Mesothelial cell of epicardium (in vitro differentiated cells): Measurements from ENCODE around the gene ADGRD1. TPM values are rescaled to one million over a fixed set of nuclear protein-coding genes. Genes with fewer than 3 reads are reported as not detected.

ENCODE experiments used
- DNase-seq, 2 experiments: peaks; one replicate each; pipeline ENCODE4 v3.0.0; 2021; ENCODE audit warnings: low spot score in 2 of 2; ENCODE audit not compliant: unreplicated experiment in 2 of 2
- H3K27ac Mint-ChIP-seq: 2 replicates; pipeline ENCODE4 v1.8.0; 2021; ENCODE audit warnings: mixed read lengths
- H3K27me3 Mint-ChIP-seq: 2 replicates; pipeline ENCODE4 v1.8.0; 2021; ENCODE audit warnings: low read depth, mixed read lengths
- H3K36me3 Mint-ChIP-seq: 2 replicates; pipeline ENCODE4 v1.8.0; 2021; ENCODE audit warnings: mixed read lengths
- H3K4me1 Mint-ChIP-seq: 2 replicates; pipeline ENCODE4 v1.8.0; 2021; ENCODE audit warnings: mixed read lengths
- H3K4me3 Mint-ChIP-seq: 2 replicates; pipeline ENCODE4 v1.8.0; 2021; ENCODE audit warnings: mild to moderate bottlenecking, moderate library complexity, mixed read lengths
- H3K9me3 Mint-ChIP-seq: 2 replicates; pipeline ENCODE4 v1.8.0; 2021; ENCODE audit warnings: mixed read lengths
- total RNA-seq: library from RNA; stranded (reverse); gene quantifications from 3 replicates; pipeline ENCODE4 v1.2.1, GENCODE V29; 2021
- TF ChIP-seq, protein P1 (sequence below): fragments of 200-600 bp; sonication (generic); IDR thresholded peaks from one replicate; pipeline ENCODE4 v1.5.0; 2021; ENCODE audit warnings: antibody characterized with exemption; ENCODE audit not compliant: unreplicated experiment

ADGRD1 gene
- total RNA-seq, 1 donor from 2014 or later: 7.2 TPM

DNA sequence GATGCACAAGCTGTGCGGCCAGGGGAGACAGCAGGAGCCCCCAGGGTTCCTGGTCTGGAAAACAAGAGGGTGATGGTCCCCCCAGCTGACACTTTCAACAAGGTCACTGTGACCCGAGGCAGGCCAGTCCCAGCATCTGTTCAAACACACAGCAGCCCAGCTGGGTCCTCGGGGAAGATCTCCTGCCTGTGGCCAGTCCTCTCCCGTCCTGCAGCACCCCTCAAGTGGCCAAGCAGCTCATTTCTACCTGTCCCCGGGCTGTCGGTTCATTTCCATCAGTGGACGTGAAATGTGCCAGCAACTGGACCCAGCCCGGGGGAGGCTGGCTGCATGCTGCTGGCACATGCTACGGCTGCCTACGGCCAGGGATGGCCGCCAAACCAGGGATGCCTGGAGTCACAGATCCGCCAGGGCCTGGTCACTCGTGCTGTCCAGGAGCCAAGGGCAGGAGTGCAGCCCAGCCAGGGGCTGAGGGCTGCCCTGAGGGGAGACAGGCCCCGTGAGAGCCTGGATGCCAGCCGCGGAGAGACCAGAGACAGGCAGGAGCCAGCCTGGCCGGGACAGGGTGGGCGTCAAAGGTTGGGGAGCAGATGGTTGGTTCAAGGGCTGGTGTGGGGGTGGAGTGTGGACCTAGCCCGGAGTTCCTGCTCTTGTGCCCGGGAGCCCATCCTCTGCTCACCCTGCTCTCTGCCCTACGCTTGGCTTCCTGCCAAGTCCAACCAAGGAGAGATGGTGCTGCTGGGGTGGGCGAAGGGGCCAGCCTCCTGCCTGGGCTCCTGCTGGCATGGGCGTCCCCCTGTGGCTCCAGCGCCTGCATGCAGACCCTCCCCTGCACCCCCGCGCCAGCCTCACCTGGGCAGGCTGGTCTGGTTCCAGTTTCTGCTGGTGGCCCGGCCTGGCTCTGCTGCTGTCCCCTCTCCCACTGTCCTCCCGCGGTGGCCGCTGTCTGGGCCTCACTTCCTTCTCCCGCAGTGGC lies 143.8 kb downstream of the ADGRD1 start:
- H3K27ac Mint-ChIP-seq: no peak overlapping the region
- H3K36me3 Mint-ChIP-seq: no peaks in the 10 kb centered on the region
- no peak overlapping the region for H3K4me3 Mint-ChIP-seq
- no peaks in the 10 kb centered on the region for H3K9me3 Mint-ChIP-seq
- H3K27me3 Mint-ChIP-seq: peaks cover 4% of the 10 kb centered on the region
- TF ChIP-seq, protein P1, sequence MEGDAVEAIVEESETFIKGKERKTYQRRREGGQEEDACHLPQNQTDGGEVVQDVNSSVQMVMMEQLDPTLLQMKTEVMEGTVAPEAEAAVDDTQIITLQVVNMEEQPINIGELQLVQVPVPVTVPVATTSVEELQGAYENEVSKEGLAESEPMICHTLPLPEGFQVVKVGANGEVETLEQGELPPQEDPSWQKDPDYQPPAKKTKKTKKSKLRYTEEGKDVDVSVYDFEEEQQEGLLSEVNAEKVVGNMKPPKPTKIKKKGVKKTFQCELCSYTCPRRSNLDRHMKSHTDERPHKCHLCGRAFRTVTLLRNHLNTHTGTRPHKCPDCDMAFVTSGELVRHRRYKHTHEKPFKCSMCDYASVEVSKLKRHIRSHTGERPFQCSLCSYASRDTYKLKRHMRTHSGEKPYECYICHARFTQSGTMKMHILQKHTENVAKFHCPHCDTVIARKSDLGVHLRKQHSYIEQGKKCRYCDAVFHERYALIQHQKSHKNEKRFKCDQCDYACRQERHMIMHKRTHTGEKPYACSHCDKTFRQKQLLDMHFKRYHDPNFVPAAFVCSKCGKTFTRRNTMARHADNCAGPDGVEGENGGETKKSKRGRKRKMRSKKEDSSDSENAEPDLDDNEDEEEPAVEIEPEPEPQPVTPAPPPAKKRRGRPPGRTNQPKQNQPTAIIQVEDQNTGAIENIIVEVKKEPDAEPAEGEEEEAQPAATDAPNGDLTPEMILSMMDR: no peak
- no peaks in the 10 kb centered on the region for H3K4me1 Mint-ChIP-seq
- peak in 1 of 2 experiments; percentile 15 for DNase-seq

DNA sequence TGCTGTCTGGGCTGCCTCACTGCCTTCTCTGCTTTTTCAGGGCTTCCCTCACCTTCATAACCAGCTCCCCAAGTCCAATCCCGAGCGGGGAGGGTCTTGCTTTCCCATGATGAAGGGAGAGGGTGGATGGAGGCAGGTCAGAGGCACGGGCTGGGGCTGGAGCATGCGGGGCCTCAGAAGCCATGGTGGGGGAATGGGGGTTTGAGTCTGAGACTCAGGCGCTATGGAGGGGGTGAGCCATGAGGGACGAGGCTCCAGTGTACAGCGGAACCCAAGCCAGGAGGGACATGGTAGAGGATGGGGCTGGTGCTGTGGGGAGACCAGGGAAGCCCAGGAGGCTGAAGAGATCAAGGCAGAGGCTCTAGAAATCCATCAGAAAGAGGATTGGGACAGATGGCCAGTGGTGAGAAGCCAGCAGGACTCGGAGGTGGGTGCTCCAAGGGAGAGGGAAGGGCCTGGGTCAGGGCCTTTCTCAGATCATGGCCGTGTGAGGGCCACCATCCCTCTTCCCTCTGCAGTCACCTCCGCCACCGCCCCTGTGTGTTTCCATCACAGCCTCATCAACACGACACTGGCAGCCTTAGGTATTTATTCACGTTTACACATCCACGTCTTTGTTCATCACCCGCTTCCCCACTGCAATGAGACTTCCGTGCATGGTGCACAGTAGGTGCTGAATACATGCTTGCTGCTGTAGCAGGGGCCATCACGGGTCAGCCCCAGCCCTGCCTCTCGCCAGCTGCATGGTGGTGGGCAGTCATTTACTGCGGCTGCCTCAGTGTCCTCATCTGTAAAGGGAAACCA lies 144.7 kb downstream of the ADGRD1 start:
- H3K4me1 Mint-ChIP-seq: no peaks in the 10 kb centered on the region
- DNase-seq: peak in 1 of 2 experiments; percentile 14
- no peaks in the 10 kb centered on the region for H3K9me3 Mint-ChIP-seq
- TF ChIP-seq, protein P1: no peak
- H3K36me3 Mint-ChIP-seq: no peaks in the 10 kb centered on the region
- H3K4me3 Mint-ChIP-seq: no peak overlapping the region
- H3K27ac Mint-ChIP-seq: no peak overlapping the region
- H3K27me3 Mint-ChIP-seq: peaks cover 4% of the 10 kb centered on the region

DNA sequence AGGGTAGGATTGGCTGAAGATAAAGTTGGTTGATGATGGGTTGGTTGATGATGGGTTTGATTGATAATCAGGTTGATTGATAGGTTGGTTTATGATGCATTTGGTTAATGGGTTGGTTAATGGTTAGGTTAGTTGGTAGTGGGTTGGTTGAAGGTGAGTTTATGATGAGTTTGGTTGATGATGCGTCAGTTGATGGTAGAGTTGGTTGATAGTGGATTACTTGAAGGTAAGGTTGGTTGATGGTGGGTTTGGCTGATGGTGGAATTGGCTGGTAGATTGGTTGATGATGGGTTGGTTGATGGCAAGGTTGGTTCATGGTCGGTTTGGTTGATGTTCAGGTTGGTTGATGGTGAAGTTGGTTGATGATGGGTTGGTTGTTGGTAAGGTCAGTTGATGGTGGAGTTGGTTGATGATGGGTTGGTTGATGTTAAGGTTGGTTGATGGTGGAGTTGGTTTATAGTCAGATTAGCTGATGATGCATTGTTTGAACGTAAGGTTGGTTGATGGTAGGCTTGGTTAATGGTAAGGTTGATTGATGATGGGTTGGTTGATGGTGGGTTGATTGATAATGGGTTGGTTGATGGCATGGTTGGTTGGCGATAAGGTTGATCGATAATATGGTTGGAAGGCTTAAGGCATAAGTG lies 146.4 kb downstream of the ADGRD1 start:
- no peak overlapping the region for H3K4me3 Mint-ChIP-seq
- DNase-seq: no peak
- H3K4me1 Mint-ChIP-seq: no peaks in the 10 kb centered on the region
- TF ChIP-seq, protein P1: no peak
- H3K36me3 Mint-ChIP-seq: no peaks in the 10 kb centered on the region
- no peaks in the 10 kb centered on the region for H3K9me3 Mint-ChIP-seq
- H3K27me3 Mint-ChIP-seq: peaks cover 9% of the 10 kb centered on the region
- H3K27ac Mint-ChIP-seq: no peak overlapping the region

DNA sequence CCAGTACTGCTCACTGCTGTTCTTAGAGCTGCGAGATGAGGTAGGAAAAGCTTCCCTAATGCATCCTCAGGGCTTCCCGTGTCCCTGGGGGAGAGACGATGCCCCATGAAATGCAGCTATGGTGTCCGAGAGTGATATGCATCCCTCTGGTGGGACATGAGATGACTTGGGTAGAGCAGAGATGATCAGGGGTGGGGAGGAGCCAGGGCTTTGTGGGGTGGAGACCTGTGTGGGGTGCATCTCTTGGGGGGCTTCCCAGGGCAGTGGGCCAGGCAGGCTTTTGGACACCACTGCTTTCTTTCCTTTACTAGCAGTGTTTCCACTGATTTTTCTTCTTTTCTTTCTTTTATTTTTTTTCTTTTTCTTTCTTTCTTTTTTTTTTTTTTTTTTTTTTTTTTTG lies 147.3 kb downstream of the ADGRD1 start:
- H3K4me1 Mint-ChIP-seq: no peaks in the 10 kb centered on the region
- DNase-seq: peak in 1 of 2 experiments; percentile 6
- TF ChIP-seq, protein P1: no peak
- H3K9me3 Mint-ChIP-seq: no peaks in the 10 kb centered on the region
- H3K27ac Mint-ChIP-seq: no peak overlapping the region
- no peaks in the 10 kb centered on the region for H3K36me3 Mint-ChIP-seq
- H3K27me3 Mint-ChIP-seq: peaks cover 9% of the 10 kb centered on the region
- no peak overlapping the region for H3K4me3 Mint-ChIP-seq

DNA sequence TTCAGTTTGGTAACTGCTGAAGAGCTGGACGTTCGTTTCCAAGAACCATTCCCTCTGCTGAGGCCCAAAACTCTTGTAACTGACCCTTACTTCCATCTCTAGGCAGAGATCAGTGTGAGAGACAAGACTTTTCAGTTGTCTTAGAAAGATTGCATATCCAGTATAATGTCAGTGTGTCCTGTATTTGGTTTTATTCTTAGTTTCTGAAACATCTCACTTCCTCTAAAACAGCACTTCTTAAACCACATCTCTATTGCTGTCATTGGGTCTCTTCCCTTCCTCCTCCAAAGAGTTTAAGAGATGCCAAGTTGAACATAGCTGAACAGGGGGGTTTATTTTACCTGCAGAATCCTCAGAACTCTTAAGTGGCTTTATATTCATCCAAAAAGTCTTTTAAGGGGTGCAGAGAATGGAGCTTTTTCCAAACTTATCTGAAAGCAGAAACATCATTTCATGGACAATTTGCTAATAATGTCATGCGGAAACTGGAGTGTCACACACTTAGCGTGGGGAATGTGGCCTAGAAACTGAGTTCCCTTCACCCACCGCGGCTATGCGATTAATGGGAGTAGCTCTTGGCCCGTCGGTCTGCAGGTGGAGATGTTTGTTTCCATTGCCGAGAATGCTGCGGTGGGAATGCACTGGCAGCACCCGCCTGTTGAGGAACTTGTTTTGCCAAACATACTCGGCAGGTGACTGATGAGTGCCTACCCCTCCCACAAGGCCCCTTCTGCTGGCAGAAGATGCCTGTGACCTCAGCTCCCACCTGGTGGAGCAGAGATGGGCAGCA lies 148.2 kb downstream of the ADGRD1 start:
- TF ChIP-seq, protein P1: no peak
- no peak for DNase-seq
- Mint-ChIP-seq H3K27ac (no peak overlapping the region), H3K4me1 (no peaks in the 10 kb centered on the region), H3K9me3 (no peaks in the 10 kb centered on the region), H3K4me3 (no peak overlapping the region), H3K27me3 (peaks cover 16% of the 10 kb centered on the region), H3K36me3 (no peaks in the 10 kb centered on the region)
